Jurkat, Clone E6-1 (cell line): ENCODE data around the gene AGBL4.

Experiments
- DNase-seq: peaks from one replicate; pipeline ENCODE4 v3.0.0-alpha.2; 2011; ENCODE audit warnings: low read depth, low spot score
- H3K4me3 ChIP-seq: 2 replicates; pipeline ENCODE4 v1.5.1; 2011; ENCODE audit warnings: mild to moderate bottlenecking, low read length, control low read depth, moderate library complexity

AGBL4 gene

GRCh38 chr1:48670234-48671020 is 1353.3 kb downstream of the AGBL4 start:
- H3K4me3 ChIP-seq: no peak overlapping the region
- no peak for DNase-seq

- no peak overlapping the region for H3K4me3 ChIP-seq
- no peak for DNase-seq
Observed at GRCh38 chr1:48668339-48668738, 1355.4 kb downstream of the AGBL4 start.

GRCh38 chr1:48667782-48668181 is 1356.0 kb downstream of the AGBL4 start:
- no peak overlapping the region for H3K4me3 ChIP-seq
- DNase-seq: no peak

- DNase-seq: no peak
- no peak overlapping the region for H3K4me3 ChIP-seq
Observed at GRCh38 chr1:48665708-48666407, 1357.9 kb downstream of the AGBL4 start.

GRCh38 chr1:48661726-48662463 is 1361.9 kb downstream of the AGBL4 start:
- H3K4me3 ChIP-seq: no peak overlapping the region
- no peak for DNase-seq

GRCh38 chr1:48659801-48660200 is 1364.0 kb downstream of the AGBL4 start:
- DNase-seq: no peak
- H3K4me3 ChIP-seq: no peak overlapping the region

GRCh38 chr1:48657413-48657812 is 1366.3 kb downstream of the AGBL4 start:
- no peak for DNase-seq
- H3K4me3 ChIP-seq: no peak overlapping the region

- no peak for DNase-seq
- H3K4me3 ChIP-seq: no peak overlapping the region
Observed at GRCh38 chr1:48654606-48655210, 1369.0 kb downstream of the AGBL4 start.

GRCh38 chr1:48652334-48652733 is 1371.4 kb downstream of the AGBL4 start:
- no peak for DNase-seq
- no peak overlapping the region for H3K4me3 ChIP-seq

- no peak overlapping the region for H3K4me3 ChIP-seq
- no peak for DNase-seq
Observed at GRCh38 chr1:48649880-48650279, 1373.9 kb downstream of the AGBL4 start.

GRCh38 chr1:48645883-48646282 is 1377.9 kb downstream of the AGBL4 start:
- no peak overlapping the region for H3K4me3 ChIP-seq
- no peak for DNase-seq

- DNase-seq: no peak
- no peak overlapping the region for H3K4me3 ChIP-seq
Observed at GRCh38 chr1:48644905-48645605, 1378.7 kb downstream of the AGBL4 start.

GRCh38 chr1:48644190-48644900 is 1379.4 kb downstream of the AGBL4 start:
- no peak overlapping the region for H3K4me3 ChIP-seq
- no peak for DNase-seq

GRCh38 chr1:48643193-48643592 is 1380.6 kb downstream of the AGBL4 start:
- H3K4me3 ChIP-seq: no peak overlapping the region
- no peak for DNase-seq

GRCh38 chr1:48640836-48641492 is 1382.8 kb downstream of the AGBL4 start:
- H3K4me3 ChIP-seq: no peak overlapping the region
- no peak for DNase-seq

- no peak overlapping the region for H3K4me3 ChIP-seq
- DNase-seq: no peak
Observed at GRCh38 chr1:48629867-48630266, 1393.9 kb downstream of the AGBL4 start.

GRCh38 chr1:48627486-48627885 is 1396.3 kb downstream of the AGBL4 start:
- DNase-seq: no peak
- no peak overlapping the region for H3K4me3 ChIP-seq

- H3K4me3 ChIP-seq: no peak overlapping the region
- DNase-seq: no peak
Observed at GRCh38 chr1:48619539-48619938, 1404.2 kb downstream of the AGBL4 start.
